Measurements from ENCODE around the gene REXO1.

Gene REXO1

GRCh38 chr19:1813192-1814182 lies 34.8 kb downstream of the REXO1 start:
- no peak; the same call in none of the 2 replicates for TF ChIP-seq CTCF (conservative IDR thresholded peaks at IDR 0.05; ENCODE audit: low read depth)
- peak overlapping the region; percentile 93 for H3K27ac ChIP-seq
- DNase-seq (ENCODE audit: low spot score), result no peak
- POLR2A ChIA-PET (ENCODE audit: low non-redundant PET), result no interaction called here
- CTCF ChIA-PET, result interaction anchor here (0.6 to 1.7 kb wide), 3 partner anchors 13 to 141 kb away, joined by 3 to 6 read pairs (median 3); no protein-coding TSS in a partner anchor

DNA sequence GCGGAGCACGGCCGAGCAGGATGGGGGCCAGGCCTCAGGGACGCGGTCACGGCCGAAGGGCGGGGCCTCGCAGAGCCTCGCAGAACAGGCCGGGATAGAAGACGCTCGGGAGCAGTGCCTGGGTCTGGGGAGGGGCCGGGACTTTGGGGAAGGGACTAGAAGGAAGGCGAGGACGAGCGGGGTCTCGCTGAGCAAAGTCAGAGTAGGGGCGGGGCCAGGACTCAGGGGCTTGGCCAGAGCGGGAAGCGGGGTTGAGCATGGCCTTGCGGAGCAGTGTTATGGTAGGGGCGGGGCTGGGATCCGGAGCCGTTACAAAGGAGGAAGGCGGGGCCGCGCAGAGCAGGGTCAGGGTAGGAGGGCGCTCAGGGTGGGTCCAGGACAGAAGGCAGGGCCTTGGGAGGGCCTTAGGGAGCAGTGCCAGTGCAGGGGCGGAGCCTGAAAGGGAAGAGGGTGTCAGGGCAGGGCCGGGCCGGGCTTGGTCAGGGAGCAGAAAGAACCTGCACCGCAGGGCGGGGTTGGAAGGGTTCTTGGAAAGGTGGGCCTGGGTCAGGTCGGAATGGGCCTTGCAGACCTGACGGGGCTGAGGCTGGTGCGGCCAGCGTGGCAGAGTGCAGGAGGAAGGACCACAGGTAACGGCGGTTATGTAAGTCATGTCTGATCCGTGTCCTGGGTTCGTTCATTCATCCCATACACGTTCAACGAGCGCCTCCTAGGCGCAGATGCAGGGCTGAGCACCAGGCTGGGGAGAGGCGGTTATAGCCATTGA lies 35.7 kb downstream of the REXO1 start:
- DNase-seq (ENCODE audit: low spot score), result peak; percentile 96
- peak overlapping the region; percentile 93 for H3K27ac ChIP-seq
- ChIA-PET CTCF (interaction anchor here (0.9 kb wide), 1 partner anchor 140 kb away, joined by 3 read pairs; no protein-coding TSS in a partner anchor), POLR2A (ENCODE audit: low non-redundant PET) (no interaction called here)
- TF ChIP-seq CTCF (conservative IDR thresholded peaks at IDR 0.05; ENCODE audit: low read depth), result peak; percentile 54

GRCh38 chr19:1811942-1812425 lies 36.3 kb downstream of the REXO1 start, which contains the start of gene ATP8B3:
Gene ATP8B3 (minus strand): TSS chr19:1812276. CDS start chr19:1811736, 540 bp downstream.
- peak within 1 kb of the TSS; percentile 93 for H3K27ac ChIP-seq
- TF ChIP-seq CTCF (conservative IDR thresholded peaks at IDR 0.05; ENCODE audit: low read depth), result peak; percentile 38; the same call in 1 of the 2 replicates
- DNase-seq (ENCODE audit: low spot score), result peak; percentile 98
- POLR2A ChIA-PET (ENCODE audit: low non-redundant PET), result no interaction called here
- CTCF ChIA-PET, result interaction anchor here (0.7 kb wide), 1 partner anchor 138 kb away, joined by 3 read pairs; no protein-coding TSS in a partner anchor

DNA sequence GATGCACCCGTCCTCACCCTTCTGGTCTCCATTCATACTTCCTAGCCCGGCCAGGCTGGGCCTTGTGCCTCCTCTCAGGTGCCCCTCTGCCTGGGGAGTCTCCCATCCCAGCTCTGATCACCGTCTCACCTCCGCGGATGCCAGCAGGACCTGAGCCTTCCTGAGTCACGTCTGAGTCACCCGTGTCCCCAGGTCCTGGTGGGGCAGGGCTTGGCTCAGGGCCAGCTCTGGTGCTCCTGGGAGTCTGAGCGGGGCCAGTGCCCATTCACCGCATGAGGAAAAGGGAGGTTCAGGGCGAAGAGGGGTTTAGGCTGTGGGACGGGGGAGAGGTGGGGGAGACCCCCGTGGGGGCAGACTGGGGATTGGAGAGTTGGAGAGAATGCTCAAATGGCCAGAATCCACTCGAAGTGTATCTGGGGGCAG lies 36.8 kb downstream of the REXO1 start:
- no peak for TF ChIP-seq CTCF (conservative IDR thresholded peaks at IDR 0.05; ENCODE audit: low read depth)
- H3K27ac ChIP-seq, result peak overlapping the region; percentile 93
- peak; percentile 91 for DNase-seq (ENCODE audit: low spot score)
- POLR2A ChIA-PET (ENCODE audit: low non-redundant PET), result interaction anchor here (0.5 kb wide), 1 partner anchor 113 kb away, joined by 11 read pairs; no protein-coding TSS in a partner anchor
- CTCF ChIA-PET, result interaction anchor here (0.6 to 0.7 kb wide), 4 partner anchors 44 to 265 kb away, joined by 3 to 5 read pairs (median 3); no protein-coding TSS in a partner anchor

DNA sequence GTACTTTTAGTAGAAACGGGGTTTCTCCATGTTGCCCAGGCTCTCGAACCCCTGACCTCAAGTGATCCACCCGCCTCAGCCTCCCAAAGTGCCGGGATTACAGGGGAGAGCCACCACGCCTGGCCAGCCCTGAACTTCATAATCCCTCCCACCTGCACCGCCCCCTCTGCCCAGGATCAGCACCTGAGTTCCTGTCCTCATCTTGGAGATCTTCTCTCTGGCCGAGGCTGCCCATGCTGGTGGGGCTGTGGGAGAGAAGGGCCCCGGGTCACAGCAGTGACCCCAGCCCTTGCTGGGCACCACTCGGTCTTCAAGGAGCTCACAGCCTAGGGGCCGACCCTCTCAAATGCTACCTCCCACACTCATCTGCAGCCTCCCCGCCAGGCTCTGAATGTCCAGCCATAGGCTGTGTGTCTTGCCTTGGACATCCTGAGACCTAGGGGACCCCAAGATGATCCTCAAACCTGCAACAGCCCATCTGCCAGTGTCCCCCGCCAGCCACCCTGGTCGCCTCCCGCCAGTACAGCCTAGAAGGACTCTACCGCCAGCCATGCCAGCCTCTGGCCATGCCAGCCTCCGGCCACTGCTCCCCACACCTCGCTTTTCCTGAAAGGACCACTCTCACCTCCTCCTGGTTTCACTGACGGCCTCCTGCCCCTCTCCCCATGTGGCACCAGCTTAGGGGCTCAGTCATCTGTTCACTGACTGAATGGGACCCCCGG lies 37.7 kb downstream of the REXO1 start:
- no peak for TF ChIP-seq CTCF (conservative IDR thresholded peaks at IDR 0.05; ENCODE audit: low read depth)
- no peak for DNase-seq (ENCODE audit: low spot score)
- POLR2A ChIA-PET (ENCODE audit: low non-redundant PET), result interaction anchor here (0.5 kb wide), 1 partner anchor 112 kb away, joined by 11 read pairs; no protein-coding TSS in a partner anchor
- peak overlapping the region; percentile 93 for H3K27ac ChIP-seq
- CTCF ChIA-PET, result interaction anchor here (0.7 to 1.2 kb wide), 3 partner anchors 16 to 264 kb away, joined by 3 to 5 read pairs (median 3); no protein-coding TSS in a partner anchor

Measured in RWPE1 (cell line).